Mucosa of rectum (tissue), 2 donors: ENCODE results near the gene GTF3C2.

Experiments used
- H3K27ac ChIP-seq, 2 donors: one replicate each; pipeline ENCODE4 v1.7.0; 2013; ENCODE audit warnings: inconsistent platforms in 2 of 2, low read depth in 2 of 2, low read length in 2 of 2
- H3K27me3 ChIP-seq, 2 donors: one replicate each; pipeline ENCODE4 v1.7.0; 2013; ENCODE audit warnings: low read length in 2 of 2; ENCODE audit not compliant: control insufficient read depth in 2 of 2, insufficient read depth in 2 of 2
- H3K36me3 ChIP-seq, 2 donors: one replicate each; pipeline ENCODE4 v1.7.0; 2013; ENCODE audit warnings: low read length in 2 of 2; ENCODE audit not compliant: control insufficient read depth in 2 of 2, insufficient read depth in 2 of 2
- H3K4me1 ChIP-seq, 2 donors: one replicate each; pipeline ENCODE4 v1.7.0; 2013; ENCODE audit warnings: low read length in 2 of 2, mild to moderate bottlenecking in 1 of 2; ENCODE audit not compliant: control insufficient read depth in 2 of 2, insufficient read depth in 2 of 2
- H3K4me3 ChIP-seq, 2 donors: one replicate each; pipeline ENCODE4 v1.7.0; 2013; ENCODE audit warnings: low read length in 2 of 2
- H3K9ac ChIP-seq, 2 donors: one replicate each; pipeline ENCODE4 v1.7.0; 2013; ENCODE audit warnings: low read length in 2 of 2, low read depth in 1 of 2, mild to moderate bottlenecking in 1 of 2
- H3K9me3 ChIP-seq, 2 donors: one replicate each; pipeline ENCODE4 v1.7.0; 2013; ENCODE audit warnings: low read length in 2 of 2; ENCODE audit not compliant: control insufficient read depth in 2 of 2
- donor health status: healthy.
- donor health status: Normal muscosa, but diverticular disease.

The GTF3C2 gene

GRCh38 chr2:27379836-27380625, 23.5 kb upstream of the GTF3C2 start:
- no peaks in the 10 kb centered on the region for H3K9me3 ChIP-seq
- peaks cover 54 to 62% of the 10 kb centered on the region in 2 donors for H3K36me3 ChIP-seq
- H3K27me3 ChIP-seq, result no peaks in the 10 kb centered on the region
- peak overlapping the region; percentile 81 to 89 for H3K27ac ChIP-seq
- H3K4me3 ChIP-seq, result peak overlapping the region; percentile 78 to 90
- H3K4me1 ChIP-seq, result peaks cover 21 to 23% of the 10 kb centered on the region in 2 donors
- peak overlapping the region; percentile 80 to 92 for H3K9ac ChIP-seq

- peaks cover 54 to 62% of the 10 kb centered on the region in 2 donors for H3K36me3 ChIP-seq
- peak overlapping the region; percentile 80 to 92 for H3K9ac ChIP-seq
- no peaks in the 10 kb centered on the region for H3K9me3 ChIP-seq
- H3K27ac ChIP-seq, result peak overlapping the region; percentile 81 to 89
- H3K4me3 ChIP-seq, result peak overlapping the region; percentile 78 to 90
- H3K27me3 ChIP-seq, result no peaks in the 10 kb centered on the region
- peaks cover 21 to 23% of the 10 kb centered on the region in 2 donors for H3K4me1 ChIP-seq
Observed at GRCh38 chr2:27379383-27379835, 22.8 kb upstream of the GTF3C2 start.

- Histone ChIP-seq H3K36me3 (peaks cover 54 to 60% of the 10 kb centered on the region in 2 donors), H3K9ac (peak overlapping the region in 1 of 2 donors; percentile 80), H3K4me3 (peak overlapping the region in 1 of 2 donors; percentile 90), H3K27me3 (no peaks in the 10 kb centered on the region), H3K4me1 (peaks cover 21 to 23% of the 10 kb centered on the region in 2 donors), H3K9me3 (no peaks in the 10 kb centered on the region), H3K27ac (peak overlapping the region in 1 of 2 donors; percentile 81)
Observed at GRCh38 chr2:27378809-27379290, 22.3 kb upstream of the GTF3C2 start.

GRCh38 chr2:27378096-27378808, 21.7 kb upstream of the GTF3C2 start:
- no peaks in the 10 kb centered on the region for H3K27me3 ChIP-seq
- H3K9ac ChIP-seq, result no peak overlapping the region
- no peak overlapping the region for H3K27ac ChIP-seq
- H3K9me3 ChIP-seq, result no peaks in the 10 kb centered on the region
- peaks cover 53 to 58% of the 10 kb centered on the region in 2 donors for H3K36me3 ChIP-seq
- no peak overlapping the region for H3K4me3 ChIP-seq
- peaks cover 21 to 23% of the 10 kb centered on the region in 2 donors for H3K4me1 ChIP-seq

GRCh38 chr2:27377618-27378095, 21.1 kb upstream of the GTF3C2 start:
- no peak overlapping the region for H3K27ac ChIP-seq
- peaks cover 23 to 28% of the 10 kb centered on the region in 2 donors for H3K4me1 ChIP-seq
- no peaks in the 10 kb centered on the region for H3K27me3 ChIP-seq

GRCh38 chr2:27376866-27377617, 20.5 kb upstream of the GTF3C2 start:
- Histone ChIP-seq H3K9me3 (no peaks in the 10 kb centered on the region), H3K27ac (no peak overlapping the region), H3K4me1 (peaks cover 29 to 34% of the 10 kb centered on the region in 2 donors), H3K9ac (no peak overlapping the region), H3K27me3 (no peaks in the 10 kb centered on the region), H3K4me3 (no peak overlapping the region), H3K36me3 (peaks cover 54 to 61% of the 10 kb centered on the region in 2 donors)

More at GRCh38 chr2:27377618-27378095, 21.1 kb upstream of the GTF3C2 start:
- no peak overlapping the region for H3K4me3 ChIP-seq
- H3K9me3 ChIP-seq, result no peaks in the 10 kb centered on the region
- peaks cover 56 to 63% of the 10 kb centered on the region in 2 donors for H3K36me3 ChIP-seq
- H3K9ac ChIP-seq, result no peak overlapping the region

- H3K27ac ChIP-seq, result no peak overlapping the region
- no peaks in the 10 kb centered on the region for H3K9me3 ChIP-seq
- H3K36me3 ChIP-seq, result peaks cover 53 to 55% of the 10 kb centered on the region in 2 donors
- H3K9ac ChIP-seq, result no peak overlapping the region
- peaks cover 33 to 38% of the 10 kb centered on the region in 2 donors for H3K4me1 ChIP-seq
- no peak overlapping the region for H3K4me3 ChIP-seq
- H3K27me3 ChIP-seq, result no peaks in the 10 kb centered on the region
Observed at GRCh38 chr2:27376151-27376865, 19.7 kb upstream of the GTF3C2 start.

- Histone ChIP-seq H3K27me3 (no peaks in the 10 kb centered on the region), H3K27ac (no peak overlapping the region), H3K4me1 (peaks cover 34 to 38% of the 10 kb centered on the region in 2 donors), H3K4me3 (no peak overlapping the region), H3K9ac (no peak overlapping the region), H3K9me3 (no peaks in the 10 kb centered on the region), H3K36me3 (peaks cover 53 to 55% of the 10 kb centered on the region in 2 donors)
Observed at GRCh38 chr2:27375513-27376099, 19.0 kb upstream of the GTF3C2 start.

- H3K4me3 ChIP-seq, result no peak overlapping the region
- no peak overlapping the region for H3K27ac ChIP-seq
- H3K36me3 ChIP-seq, result peaks cover 52 to 55% of the 10 kb centered on the region in 2 donors
- H3K9ac ChIP-seq, result no peak overlapping the region
- no peaks in the 10 kb centered on the region for H3K27me3 ChIP-seq
- H3K4me1 ChIP-seq, result peaks cover 32 to 34% of the 10 kb centered on the region in 2 donors
- H3K9me3 ChIP-seq, result no peaks in the 10 kb centered on the region
Observed at GRCh38 chr2:27373567-27373966, 17.0 kb upstream of the GTF3C2 start.
